Choroid plexus epithelial cell (primary cell): ENCODE data around the gene PHYH.
A peak's percentile ranks its signal among the peaks of the same experiment; 100 is the strongest.

Experiments
- DNase-seq: peaks from one replicate; pipeline ENCODE4 v3.0.0-alpha.2; 2010; ENCODE audit warnings: low read depth
- H3K4me3 ChIP-seq: 2 replicates; pipeline ENCODE4 v1.5.1; 2011; ENCODE audit warnings: low read depth, mild to moderate bottlenecking, control low read depth, low read length, moderate library complexity
- TF ChIP-seq, protein P1 (sequence below): conservative IDR thresholded peaks from 2 replicates; pipeline ENCODE4 v1.5.1; 2011; ENCODE audit warnings: low read depth, mild to moderate bottlenecking, control low read depth, inconsistent platforms, low read length, moderate library complexity

The PHYH gene

DNA sequence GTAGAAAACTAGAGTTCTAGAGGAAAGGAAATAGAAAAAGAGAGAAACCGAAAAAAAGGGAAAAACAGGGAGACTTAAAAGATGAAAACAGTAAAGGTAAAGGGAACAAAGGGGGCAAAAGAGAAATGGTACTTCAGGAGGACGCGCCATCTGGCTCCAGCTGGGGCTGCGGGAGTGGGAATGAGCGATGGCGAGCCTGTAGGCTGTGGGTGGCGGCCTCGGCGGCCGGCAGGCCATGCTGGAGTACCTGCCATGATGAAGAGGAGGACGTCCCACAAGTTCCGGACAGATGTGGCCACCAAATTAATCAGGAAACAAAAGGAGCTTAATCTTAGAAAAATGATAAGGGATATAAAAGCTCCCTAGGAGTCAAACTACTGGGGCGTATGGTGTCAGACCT is 21.7 kb upstream of the PHYH start:
- no peak overlapping the region for H3K4me3 ChIP-seq
- TF ChIP-seq, protein P1, sequence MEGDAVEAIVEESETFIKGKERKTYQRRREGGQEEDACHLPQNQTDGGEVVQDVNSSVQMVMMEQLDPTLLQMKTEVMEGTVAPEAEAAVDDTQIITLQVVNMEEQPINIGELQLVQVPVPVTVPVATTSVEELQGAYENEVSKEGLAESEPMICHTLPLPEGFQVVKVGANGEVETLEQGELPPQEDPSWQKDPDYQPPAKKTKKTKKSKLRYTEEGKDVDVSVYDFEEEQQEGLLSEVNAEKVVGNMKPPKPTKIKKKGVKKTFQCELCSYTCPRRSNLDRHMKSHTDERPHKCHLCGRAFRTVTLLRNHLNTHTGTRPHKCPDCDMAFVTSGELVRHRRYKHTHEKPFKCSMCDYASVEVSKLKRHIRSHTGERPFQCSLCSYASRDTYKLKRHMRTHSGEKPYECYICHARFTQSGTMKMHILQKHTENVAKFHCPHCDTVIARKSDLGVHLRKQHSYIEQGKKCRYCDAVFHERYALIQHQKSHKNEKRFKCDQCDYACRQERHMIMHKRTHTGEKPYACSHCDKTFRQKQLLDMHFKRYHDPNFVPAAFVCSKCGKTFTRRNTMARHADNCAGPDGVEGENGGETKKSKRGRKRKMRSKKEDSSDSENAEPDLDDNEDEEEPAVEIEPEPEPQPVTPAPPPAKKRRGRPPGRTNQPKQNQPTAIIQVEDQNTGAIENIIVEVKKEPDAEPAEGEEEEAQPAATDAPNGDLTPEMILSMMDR, result no peak
- DNase-seq, result no peak

DNA sequence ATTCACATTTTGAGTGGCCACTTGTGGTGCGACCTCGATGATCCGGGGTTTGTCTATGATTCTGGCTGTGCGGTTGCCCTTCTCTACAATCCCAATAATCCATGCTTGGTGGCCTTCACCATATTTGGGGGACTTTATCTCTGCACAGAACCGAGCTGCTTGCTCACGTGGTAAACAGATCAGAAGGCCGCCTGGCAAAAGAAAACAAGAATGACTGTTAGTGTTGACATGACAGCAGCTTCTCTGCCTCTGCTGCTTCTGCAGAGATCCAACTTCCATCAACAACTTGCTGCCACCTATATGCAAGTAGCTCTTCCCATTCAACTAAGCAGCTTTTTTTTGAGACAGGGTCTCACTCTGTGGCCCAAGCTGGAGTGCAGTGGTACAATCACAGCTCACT is 19.3 kb upstream of the PHYH start:
- H3K4me3 ChIP-seq, result no peak overlapping the region
- DNase-seq, result no peak
- TF ChIP-seq, protein P1, result no peak

DNA sequence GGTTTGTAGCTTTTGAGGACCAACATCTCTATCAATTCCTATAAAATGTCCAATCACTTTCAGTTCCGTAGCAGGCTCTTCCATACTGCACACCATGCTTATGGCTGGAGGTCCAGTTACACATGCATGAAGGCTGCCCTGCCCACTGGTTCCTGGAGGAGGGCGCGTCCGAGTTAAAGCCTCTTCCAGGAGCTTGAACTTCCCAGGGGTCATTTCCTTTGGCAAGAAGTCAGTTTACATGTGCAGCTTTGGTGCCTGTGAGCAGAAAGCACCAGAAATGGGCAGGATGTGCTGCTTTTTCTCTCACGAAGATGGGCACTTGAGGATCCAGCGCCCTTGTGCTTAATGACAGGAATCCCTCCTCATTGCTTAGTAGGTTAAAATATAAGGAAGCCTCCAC is 17.6 kb upstream of the PHYH start:
- TF ChIP-seq, protein P1, result no peak
- peak; percentile 10 for DNase-seq
- no peak overlapping the region for H3K4me3 ChIP-seq

DNA sequence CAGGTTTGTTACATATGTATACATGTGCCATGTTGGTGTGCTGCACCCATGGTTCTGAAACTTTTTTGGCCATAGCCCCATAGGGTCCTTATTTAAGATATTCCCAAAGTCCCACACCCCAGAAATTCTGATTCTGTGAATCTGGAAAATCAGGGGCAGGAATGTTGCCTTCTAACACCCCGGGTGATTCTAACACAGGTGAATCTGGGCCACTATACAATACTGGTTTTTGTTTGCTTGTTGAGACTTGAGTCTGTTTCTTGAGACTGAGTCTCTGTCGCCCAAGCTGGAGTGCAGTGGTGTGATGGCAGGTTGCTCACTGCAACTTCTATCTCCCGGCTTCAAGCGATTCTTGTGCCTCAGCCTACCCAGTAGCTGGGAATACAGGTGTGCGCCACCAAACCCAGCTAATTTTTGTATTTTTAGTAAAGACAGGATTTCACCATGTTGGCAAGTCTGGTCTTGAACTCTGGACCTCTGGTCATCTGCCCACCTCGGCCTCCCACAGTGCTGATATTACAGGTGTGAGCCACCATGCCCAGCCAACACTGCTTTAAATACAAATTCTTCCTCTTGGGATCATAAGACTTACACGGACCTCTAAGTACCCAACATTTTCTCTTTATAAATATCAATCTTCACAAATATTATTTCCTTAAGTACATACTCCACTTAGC is 16.9 kb upstream of the PHYH start:
- TF ChIP-seq, protein P1, result no peak
- H3K4me3 ChIP-seq, result no peak overlapping the region
- DNase-seq, result no peak

DNA sequence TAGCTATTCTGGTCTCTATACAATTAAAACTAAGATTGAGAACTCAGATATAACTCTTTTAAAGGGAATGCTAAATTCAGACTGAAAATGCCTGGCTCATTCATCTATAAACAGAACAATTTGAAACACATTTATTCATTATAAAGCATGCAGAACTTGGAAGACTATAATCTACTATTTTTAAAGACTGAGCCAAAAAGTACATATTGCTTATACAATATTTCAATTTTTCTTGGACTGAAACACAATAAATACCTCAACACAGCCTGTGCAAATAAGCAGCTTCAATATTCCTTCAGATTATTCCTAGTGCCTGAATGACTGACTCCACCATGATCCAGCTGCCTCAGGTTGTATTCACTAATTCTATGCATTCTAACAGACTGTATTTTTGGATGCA is 15.5 kb upstream of the PHYH start:
- DNase-seq, result no peak
- TF ChIP-seq, protein P1, result no peak
- no peak overlapping the region for H3K4me3 ChIP-seq

DNA sequence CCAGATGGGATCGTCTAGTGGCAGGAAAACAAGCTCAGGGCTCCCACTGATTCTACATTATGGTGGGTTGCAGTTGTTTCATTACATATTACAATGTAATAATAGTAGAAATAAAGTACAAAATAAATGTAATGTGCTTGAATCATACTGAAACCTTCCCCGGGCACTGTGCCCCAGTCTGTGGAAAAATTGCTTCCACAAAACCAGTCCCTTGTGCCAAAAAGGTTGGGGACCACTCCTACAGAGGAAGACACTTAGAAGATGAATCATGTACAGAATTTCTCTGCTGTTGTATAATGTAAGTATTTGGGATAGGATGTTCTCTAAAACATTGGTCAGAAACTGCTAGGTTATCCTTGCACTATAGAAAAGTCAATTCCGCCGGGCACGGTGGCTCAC is 11.3 kb upstream of the PHYH start:
- TF ChIP-seq, protein P1, result no peak
- H3K4me3 ChIP-seq, result no peak overlapping the region
- no peak for DNase-seq

DNA sequence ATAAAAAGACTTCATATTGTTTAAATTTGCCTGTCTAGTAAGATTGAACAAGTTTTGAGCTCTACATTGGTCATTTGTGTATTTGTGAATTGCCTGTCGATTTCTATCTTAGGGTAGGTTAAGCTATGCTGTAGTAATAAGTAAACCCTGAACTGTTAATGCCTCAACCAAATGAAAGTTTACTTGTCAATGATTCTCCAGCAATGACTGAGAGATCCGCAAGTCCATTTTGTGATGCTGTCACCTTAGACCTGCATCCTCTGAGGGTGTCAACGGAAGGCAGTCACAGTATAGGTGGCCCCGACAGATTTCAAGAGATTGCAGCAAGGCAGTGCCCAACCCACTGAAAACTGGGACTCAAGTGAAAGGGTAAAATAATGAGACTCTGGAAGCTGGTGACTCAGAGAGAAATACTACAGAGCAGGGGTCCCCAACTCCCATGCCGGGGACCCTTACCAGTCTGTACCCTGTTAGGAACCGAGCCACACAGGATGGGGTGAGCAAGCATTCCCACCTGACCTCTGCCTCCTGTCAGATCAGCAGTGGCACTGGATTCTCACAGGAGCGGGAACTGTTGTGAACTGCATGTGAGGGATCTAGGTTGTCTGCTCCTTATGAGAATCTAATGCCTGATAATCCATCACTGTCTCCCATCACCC is 10.8 kb upstream of the PHYH start:
- DNase-seq, result no peak
- TF ChIP-seq, protein P1, result no peak
- H3K4me3 ChIP-seq, result no peak overlapping the region
